ENCODE measurements around the gene PROS1. TPM values are rescaled to one million over a fixed set of nuclear protein-coding genes. Genes with fewer than 3 reads are reported as not detected.

Gene PROS1
- total RNA-seq, 1 experiment from 2014 or later, result 23.4 TPM

DNA sequence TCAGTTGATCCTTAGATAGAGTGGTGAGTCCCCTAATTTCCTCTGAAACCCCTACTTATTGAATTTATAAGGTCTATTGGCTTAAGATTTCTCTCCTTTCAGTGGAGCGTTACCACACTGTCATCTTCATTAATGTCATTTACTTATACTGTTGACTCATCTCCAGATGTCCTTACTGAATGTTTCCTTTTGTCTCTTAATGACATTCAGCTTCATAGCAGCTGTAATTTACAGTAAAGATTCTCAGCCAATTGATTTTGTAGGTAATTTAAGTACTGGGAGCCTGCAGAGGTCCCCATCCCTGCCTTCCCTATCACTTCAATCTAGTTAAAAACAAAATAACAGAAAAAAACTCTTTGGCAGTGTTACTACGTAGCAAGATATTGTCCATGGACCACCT, 35.9 kb upstream of the PROS1 start:
- Mint-ChIP-seq H3K27ac (ENCODE audit: unreplicated experiment) (no peak overlapping the region), H3K9me3 (ENCODE audit: unreplicated experiment) (no peaks in the 10 kb centered on the region), H3K36me3 (ENCODE audit: insufficient read depth, unreplicated experiment) (no peaks in the 10 kb centered on the region), H3K4me1 (ENCODE audit: low read depth, unreplicated experiment) (peaks cover 13% of the 10 kb centered on the region), H3K4me3 (ENCODE audit: unreplicated experiment) (no peak overlapping the region), H3K27me3 (ENCODE audit: insufficient read depth, unreplicated experiment) (no peaks in the 10 kb centered on the region)
- H3K4me3 ChIP-seq (ENCODE audit: low read depth, low read length), result no peak overlapping the region
- no peaks in the 10 kb centered on the region for H3K36me3 ChIP-seq (ENCODE audit: control insufficient read depth, insufficient read depth, low read length)
- H3K27me3 ChIP-seq (replicated peaks; ENCODE audit: control insufficient read depth, insufficient read depth, low read length), result no peaks in the 10 kb centered on the region
- intact Hi-C loops (cut with micrococcal nuclease; ENCODE audit: unreplicated experiment), result no loop called here
- CTCF ChIA-PET, result no interaction called here
- no peaks in the 10 kb centered on the region for H3K4me1 ChIP-seq
- no TSS peak for BruUV-seq (replicated peaks)
- TF ChIP-seq, protein P1, sequence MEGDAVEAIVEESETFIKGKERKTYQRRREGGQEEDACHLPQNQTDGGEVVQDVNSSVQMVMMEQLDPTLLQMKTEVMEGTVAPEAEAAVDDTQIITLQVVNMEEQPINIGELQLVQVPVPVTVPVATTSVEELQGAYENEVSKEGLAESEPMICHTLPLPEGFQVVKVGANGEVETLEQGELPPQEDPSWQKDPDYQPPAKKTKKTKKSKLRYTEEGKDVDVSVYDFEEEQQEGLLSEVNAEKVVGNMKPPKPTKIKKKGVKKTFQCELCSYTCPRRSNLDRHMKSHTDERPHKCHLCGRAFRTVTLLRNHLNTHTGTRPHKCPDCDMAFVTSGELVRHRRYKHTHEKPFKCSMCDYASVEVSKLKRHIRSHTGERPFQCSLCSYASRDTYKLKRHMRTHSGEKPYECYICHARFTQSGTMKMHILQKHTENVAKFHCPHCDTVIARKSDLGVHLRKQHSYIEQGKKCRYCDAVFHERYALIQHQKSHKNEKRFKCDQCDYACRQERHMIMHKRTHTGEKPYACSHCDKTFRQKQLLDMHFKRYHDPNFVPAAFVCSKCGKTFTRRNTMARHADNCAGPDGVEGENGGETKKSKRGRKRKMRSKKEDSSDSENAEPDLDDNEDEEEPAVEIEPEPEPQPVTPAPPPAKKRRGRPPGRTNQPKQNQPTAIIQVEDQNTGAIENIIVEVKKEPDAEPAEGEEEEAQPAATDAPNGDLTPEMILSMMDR (IDR thresholded peaks at IDR 0.05; ENCODE audit: insufficient read depth in 1 of 2, low read depth in 1 of 2, low read length in 1 of 2, severe bottlenecking in 1 of 2, unreplicated experiment in 1 of 2), result no peak
- no peaks in the 10 kb centered on the region for H3K9me3 ChIP-seq
- POLR2A ChIA-PET, result no interaction called here
- no peak for DNase-seq

DNA sequence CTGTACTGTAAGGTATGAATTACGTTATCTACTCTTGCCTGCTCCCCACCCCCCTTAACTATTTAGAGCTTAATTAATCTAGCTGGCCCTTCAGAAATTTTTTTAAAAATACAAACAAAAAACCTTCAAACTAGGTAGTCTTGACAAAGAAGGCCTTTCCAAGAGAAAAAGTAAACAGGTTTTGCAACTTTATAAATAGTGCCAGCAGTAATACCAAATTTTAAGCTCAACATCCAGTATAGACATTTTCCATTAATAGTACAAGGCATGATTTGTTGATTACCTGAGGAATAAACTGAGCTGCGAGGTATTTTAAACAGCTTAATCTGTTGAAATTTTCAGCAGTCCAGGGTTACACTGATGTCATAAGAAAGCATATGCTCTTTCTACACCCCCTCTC, 34.6 kb upstream of the PROS1 start:
- intact Hi-C loops (cut with micrococcal nuclease; ENCODE audit: unreplicated experiment), result no loop called here
- H3K4me1 ChIP-seq, result no peaks in the 10 kb centered on the region
- POLR2A ChIA-PET, result no interaction called here
- TF ChIP-seq, protein P1 (IDR thresholded peaks at IDR 0.05; ENCODE audit: insufficient read depth in 1 of 2, low read depth in 1 of 2, low read length in 1 of 2, severe bottlenecking in 1 of 2, unreplicated experiment in 1 of 2), result no peak
- no peaks in the 10 kb centered on the region for H3K27me3 ChIP-seq (replicated peaks; ENCODE audit: control insufficient read depth, insufficient read depth, low read length)
- CTCF ChIA-PET, result no interaction called here
- no peak for DNase-seq
- H3K27me3 Mint-ChIP-seq (ENCODE audit: insufficient read depth, unreplicated experiment), result no peaks in the 10 kb centered on the region
- no peaks in the 10 kb centered on the region for H3K36me3 Mint-ChIP-seq (ENCODE audit: insufficient read depth, unreplicated experiment)
- no peaks in the 10 kb centered on the region for H3K9me3 Mint-ChIP-seq (ENCODE audit: unreplicated experiment)
- H3K9me3 ChIP-seq, result no peaks in the 10 kb centered on the region
- peaks cover 13% of the 10 kb centered on the region for H3K4me1 Mint-ChIP-seq (ENCODE audit: low read depth, unreplicated experiment)
- no peak overlapping the region for H3K4me3 Mint-ChIP-seq (ENCODE audit: unreplicated experiment)
- no peaks in the 10 kb centered on the region for H3K36me3 ChIP-seq (ENCODE audit: control insufficient read depth, insufficient read depth, low read length)
- H3K4me3 ChIP-seq (ENCODE audit: low read depth, low read length), result no peak overlapping the region
- no TSS peak for BruUV-seq (replicated peaks)
- H3K27ac Mint-ChIP-seq (ENCODE audit: unreplicated experiment), result no peak overlapping the region

DNA sequence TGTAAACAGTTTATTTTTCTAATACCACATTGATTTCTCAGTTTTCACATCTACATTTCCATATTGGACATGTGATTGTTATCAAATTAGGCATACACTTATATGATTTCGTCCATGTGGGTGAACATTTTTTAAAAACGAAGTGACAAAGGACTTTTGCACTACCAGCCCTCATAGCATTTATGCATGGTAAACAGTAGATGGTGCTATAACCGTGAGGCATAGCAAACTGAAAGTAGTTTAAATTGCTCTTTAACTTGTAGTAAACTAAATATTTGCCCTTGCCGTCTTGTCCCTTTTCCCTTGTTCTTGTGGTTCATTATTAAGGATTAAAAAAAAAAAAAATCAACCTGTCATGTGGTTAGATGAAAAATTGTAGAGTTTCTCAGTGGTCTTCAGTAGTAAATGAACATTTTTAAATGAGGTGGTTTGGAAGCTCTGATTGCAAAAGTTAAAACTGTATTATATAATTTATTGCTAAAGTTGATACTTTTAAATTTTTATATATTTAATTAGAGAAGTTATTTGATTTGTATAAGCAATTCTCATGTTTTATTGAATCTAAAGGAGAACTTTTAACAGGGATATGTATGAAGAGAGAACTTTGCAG, 30.7 kb upstream of the PROS1 start:
- H3K4me3 ChIP-seq (ENCODE audit: low read depth, low read length), result no peak overlapping the region
- Mint-ChIP-seq H3K27ac (ENCODE audit: unreplicated experiment) (no peak overlapping the region), H3K36me3 (ENCODE audit: insufficient read depth, unreplicated experiment) (no peaks in the 10 kb centered on the region), H3K9me3 (ENCODE audit: unreplicated experiment) (no peaks in the 10 kb centered on the region), H3K27me3 (ENCODE audit: insufficient read depth, unreplicated experiment) (no peaks in the 10 kb centered on the region), H3K4me3 (ENCODE audit: unreplicated experiment) (peak overlapping the region; percentile 14), H3K4me1 (ENCODE audit: low read depth, unreplicated experiment) (no peaks in the 10 kb centered on the region)
- H3K4me1 ChIP-seq, result no peaks in the 10 kb centered on the region
- intact Hi-C loops (cut with micrococcal nuclease; ENCODE audit: unreplicated experiment), result loop anchor here (1.0 kb wide), 2 partner anchors 65 to 98 kb away; no protein-coding TSS in a partner anchor
- CTCF ChIA-PET, result interaction anchor here (0.7 kb wide), 1 partner anchor 68 kb away, joined by 3 read pairs; no protein-coding TSS in a partner anchor
- no peaks in the 10 kb centered on the region for H3K36me3 ChIP-seq (ENCODE audit: control insufficient read depth, insufficient read depth, low read length)
- BruUV-seq (replicated peaks), result no TSS peak
- peak in 1 of 2 experiments; percentile 24 for DNase-seq
- no peaks in the 10 kb centered on the region for H3K9me3 ChIP-seq
- TF ChIP-seq, protein P1 (IDR thresholded peaks at IDR 0.05; ENCODE audit: insufficient read depth in 1 of 2, low read depth in 1 of 2, low read length in 1 of 2, severe bottlenecking in 1 of 2, unreplicated experiment in 1 of 2), result peak; percentile 44 to 79
- POLR2A ChIA-PET, result no interaction called here
- H3K27me3 ChIP-seq (replicated peaks; ENCODE audit: control insufficient read depth, insufficient read depth, low read length), result no peaks in the 10 kb centered on the region
